ENCODE measurements around the gene GPAT3.
"Not testable (repeated sequence)": the region's sequence is repeated elsewhere in the genome, so short reads cannot be mapped to it uniquely, and the experiment has no call there.

Gene GPAT3

GRCh38 chr4:83563998-83564397 is 28.1 kb downstream of the GPAT3 start:
- H3K4me3 ChIP-seq (ENCODE audit: low read depth, low read length): no peak overlapping the region
- no peak for TF ChIP-seq CTCF (IDR thresholded peaks at IDR 0.05; ENCODE audit: control insufficient read depth, extremely low read depth, insufficient read depth)
- DNase-seq (ENCODE audit: low read depth): no peak

- H3K4me3 ChIP-seq (ENCODE audit: low read depth, low read length): no peak overlapping the region
- DNase-seq (ENCODE audit: low read depth): no peak
- TF ChIP-seq CTCF (IDR thresholded peaks at IDR 0.05; ENCODE audit: control insufficient read depth, extremely low read depth, insufficient read depth): no peak
Observed at GRCh38 chr4:83568062-83568461, 32.2 kb downstream of the GPAT3 start.

- no peak for TF ChIP-seq CTCF (IDR thresholded peaks at IDR 0.05; ENCODE audit: control insufficient read depth, extremely low read depth, insufficient read depth)
- no peak overlapping the region for H3K4me3 ChIP-seq (ENCODE audit: low read depth, low read length)
- DNase-seq (ENCODE audit: low read depth): no peak
Observed at GRCh38 chr4:83569429-83569828, 33.5 kb downstream of the GPAT3 start.

GRCh38 chr4:83569987-83570386 is 34.1 kb downstream of the GPAT3 start:
- DNase-seq (ENCODE audit: low read depth): no peak

GRCh38 chr4:83572848-83573247 is 36.9 kb downstream of the GPAT3 start:
- H3K4me3 ChIP-seq (ENCODE audit: low read depth, low read length): no peak overlapping the region
- DNase-seq (ENCODE audit: low read depth): no peak
- no peak for TF ChIP-seq CTCF (IDR thresholded peaks at IDR 0.05; ENCODE audit: control insufficient read depth, extremely low read depth, insufficient read depth)

More at GRCh38 chr4:83569987-83570386, 34.1 kb downstream of the GPAT3 start:
- H3K4me3 ChIP-seq (ENCODE audit: low read depth, low read length): no peak overlapping the region
- TF ChIP-seq CTCF (IDR thresholded peaks at IDR 0.05; ENCODE audit: control insufficient read depth, extremely low read depth, insufficient read depth): no peak

GRCh38 chr4:83574247-83574646 is 38.3 kb downstream of the GPAT3 start:
- no peak overlapping the region for H3K4me3 ChIP-seq (ENCODE audit: low read depth, low read length)
- DNase-seq (ENCODE audit: low read depth): no peak
- no peak for TF ChIP-seq CTCF (IDR thresholded peaks at IDR 0.05; ENCODE audit: control insufficient read depth, extremely low read depth, insufficient read depth)

- not testable (repeated sequence) for H3K4me3 ChIP-seq (ENCODE audit: low read depth, low read length); DNase-seq (ENCODE audit: low read depth)
Observed at GRCh38 chr4:83576237-83576636, 40.3 kb downstream of the GPAT3 start.

All from LNCaP clone FGC (cell line).